Measurements from ENCODE around the gene KIF26B. TPM values are rescaled to one million over a fixed set of nuclear protein-coding genes. Genes with fewer than 3 reads are reported as not detected.

The KIF26B gene
- total RNA-seq, 1 donor from 2014 or later, result 5.1 TPM

DNA sequence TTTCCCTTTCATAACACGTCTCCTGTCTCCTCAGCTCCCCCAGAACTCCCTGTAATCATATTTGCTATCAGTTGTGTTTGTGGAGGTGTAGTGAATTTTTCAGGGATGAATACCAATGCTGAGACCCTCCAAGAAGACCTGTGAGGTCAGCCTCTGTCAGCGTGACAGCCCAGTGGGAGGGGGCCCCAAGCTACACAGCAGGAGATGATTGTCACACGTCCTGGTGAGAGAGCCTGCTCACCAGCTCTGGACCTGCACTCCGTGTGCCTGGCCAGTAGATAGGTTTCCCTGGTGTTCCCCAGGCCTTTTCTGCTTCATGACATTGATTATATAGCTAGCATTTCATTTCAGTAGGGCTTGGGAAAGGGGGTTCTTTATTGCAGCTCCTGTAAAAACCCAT is 421.5 kb downstream of the KIF26B start:
- Mint-ChIP-seq H3K27ac (no peak overlapping the region), H3K4me1 (ENCODE audit: low read depth) (peaks cover 13% of the 10 kb centered on the region), H3K27me3 (peaks cover 11% of the 10 kb centered on the region), H3K9me3 (ENCODE audit: low read depth) (no peaks in the 10 kb centered on the region), H3K36me3 (ENCODE audit: insufficient read depth) (no peaks in the 10 kb centered on the region), H3K4me3 (ENCODE audit: low read depth) (no peak overlapping the region)
- DNase-seq (ENCODE audit: low spot score, unreplicated experiment), result no peak
- no peak for TF ChIP-seq CTCF (IDR thresholded peaks at IDR 0.05; ENCODE audit: unreplicated experiment)

- Mint-ChIP-seq H3K4me1 (ENCODE audit: low read depth) (peaks cover 7% of the 10 kb centered on the region), H3K36me3 (ENCODE audit: insufficient read depth) (no peaks in the 10 kb centered on the region)
Observed at GRCh38 chr1:245577191-245578157, 422.7 kb downstream of the KIF26B start.

GRCh38 chr1:245578308-245578707 is 423.5 kb downstream of the KIF26B start:
- peaks cover 17% of the 10 kb centered on the region for H3K27me3 Mint-ChIP-seq
- H3K4me1 Mint-ChIP-seq (ENCODE audit: low read depth), result peaks cover 3% of the 10 kb centered on the region
- TF ChIP-seq CTCF (IDR thresholded peaks at IDR 0.05; ENCODE audit: unreplicated experiment), result no peak
- H3K9me3 Mint-ChIP-seq (ENCODE audit: low read depth), result no peaks in the 10 kb centered on the region
- DNase-seq (ENCODE audit: low spot score, unreplicated experiment), result no peak
- no peaks in the 10 kb centered on the region for H3K36me3 Mint-ChIP-seq (ENCODE audit: insufficient read depth)
- no peak overlapping the region for H3K4me3 Mint-ChIP-seq (ENCODE audit: low read depth)
- no peak overlapping the region for H3K27ac Mint-ChIP-seq

More at GRCh38 chr1:245577191-245578157, 422.7 kb downstream of the KIF26B start:
- peaks cover 11% of the 10 kb centered on the region for H3K27me3 Mint-ChIP-seq
- no peak for TF ChIP-seq CTCF (IDR thresholded peaks at IDR 0.05; ENCODE audit: unreplicated experiment)
- H3K9me3 Mint-ChIP-seq (ENCODE audit: low read depth), result no peaks in the 10 kb centered on the region
- no peak for DNase-seq (ENCODE audit: low spot score, unreplicated experiment)
- H3K27ac Mint-ChIP-seq, result no peak overlapping the region
- H3K4me3 Mint-ChIP-seq (ENCODE audit: low read depth), result no peak overlapping the region

- no peak overlapping the region for H3K4me3 Mint-ChIP-seq (ENCODE audit: low read depth)
- peaks cover 3% of the 10 kb centered on the region for H3K4me1 Mint-ChIP-seq (ENCODE audit: low read depth)
- H3K36me3 Mint-ChIP-seq (ENCODE audit: insufficient read depth), result no peaks in the 10 kb centered on the region
- H3K27ac Mint-ChIP-seq, result no peak overlapping the region
- H3K9me3 Mint-ChIP-seq (ENCODE audit: low read depth), result no peaks in the 10 kb centered on the region
- peaks cover 19% of the 10 kb centered on the region for H3K27me3 Mint-ChIP-seq
- no peak for TF ChIP-seq CTCF (IDR thresholded peaks at IDR 0.05; ENCODE audit: unreplicated experiment)
- DNase-seq (ENCODE audit: low spot score, unreplicated experiment), result no peak
Observed at GRCh38 chr1:245578771-245579170, 424.0 kb downstream of the KIF26B start.

DNA sequence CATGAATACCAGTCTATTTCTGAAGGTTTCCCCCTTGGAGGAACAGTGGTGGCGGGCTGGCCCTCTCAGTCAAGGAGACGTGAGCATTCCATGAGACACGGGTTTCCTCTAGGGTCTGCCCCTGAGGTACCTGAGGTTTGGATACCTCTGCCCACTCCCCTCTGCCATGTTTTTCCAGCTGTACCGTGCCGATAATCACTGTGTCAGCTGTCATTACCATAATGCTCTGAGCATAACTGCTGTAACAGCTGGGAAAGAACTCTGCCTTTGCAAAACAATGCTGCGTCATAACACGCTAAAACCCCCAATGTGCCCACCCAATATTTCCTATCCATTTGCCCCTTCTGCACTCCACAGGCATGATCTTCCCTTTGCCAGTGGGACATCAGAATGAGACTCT is 425.1 kb downstream of the KIF26B start:
- TF ChIP-seq CTCF (IDR thresholded peaks at IDR 0.05; ENCODE audit: unreplicated experiment), result no peak
- H3K27me3 Mint-ChIP-seq, result peaks cover 19% of the 10 kb centered on the region
- DNase-seq (ENCODE audit: low spot score, unreplicated experiment), result no peak
- no peaks in the 10 kb centered on the region for H3K36me3 Mint-ChIP-seq (ENCODE audit: insufficient read depth)
- H3K4me1 Mint-ChIP-seq (ENCODE audit: low read depth), result peaks cover 5% of the 10 kb centered on the region
- H3K27ac Mint-ChIP-seq, result no peak overlapping the region
- no peaks in the 10 kb centered on the region for H3K9me3 Mint-ChIP-seq (ENCODE audit: low read depth)
- H3K4me3 Mint-ChIP-seq (ENCODE audit: low read depth), result no peak overlapping the region

All from progenitor cell of endocrine pancreas (in vitro differentiated cells).